Tracheal epithelial cell (primary cell): ENCODE results near the gene ATP2B2. TPM values are rescaled to one million over a fixed set of nuclear protein-coding genes. Genes with fewer than 3 reads are reported as not detected.

Experiments used
- total RNA-seq: library from RNA; depleted of rRNA; stranded (reverse); fragments of >200 nt; gene quantifications from 2 replicates; pipeline ENCODE4 v1.2.1, GENCODE V29; 2014

Gene ATP2B2
- total RNA-seq: under 0.01 TPM in 1 of 2 replicates, not detected in the other

DNA sequence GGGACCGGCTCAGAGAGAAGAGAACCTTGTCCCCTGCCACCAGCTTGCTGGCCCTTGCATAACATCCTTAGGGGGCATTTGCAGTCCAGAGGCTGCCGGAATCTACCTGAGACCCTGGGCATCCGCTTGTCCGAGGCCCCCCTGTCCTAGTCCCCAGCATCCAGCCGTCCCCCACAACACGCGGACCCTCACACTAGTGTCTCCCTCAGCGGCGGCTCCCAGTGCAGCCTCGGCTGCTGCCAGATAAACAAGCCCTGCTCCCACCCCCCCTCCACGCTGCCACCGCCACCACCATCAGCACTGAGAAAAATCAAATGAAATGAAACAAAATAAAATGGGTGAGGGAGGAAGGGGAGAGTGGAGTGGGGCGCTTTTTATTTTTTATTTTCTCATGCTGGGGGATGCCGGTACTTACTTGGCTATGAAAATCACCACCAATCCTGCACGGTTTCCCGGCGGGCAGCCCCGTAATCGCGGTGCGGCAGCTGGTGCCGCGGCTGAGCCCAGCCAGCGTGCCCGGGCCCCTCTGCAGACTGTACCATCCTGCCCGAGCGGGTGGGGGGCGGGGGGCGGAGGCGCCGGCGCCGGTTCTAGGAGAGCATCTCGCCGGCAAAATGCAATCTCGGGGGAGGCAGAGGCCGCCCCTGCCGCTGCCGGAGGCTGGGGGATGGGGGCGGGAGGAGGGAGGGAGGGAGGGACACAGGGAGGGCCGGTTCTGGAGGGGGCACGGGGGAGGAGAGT lies at the start of gene ATP2B2:
ATP2B2 (minus strand) TSS at position 537 of the 741 bp plus-strand sequence. CDS start 56,043 bp downstream, outside the sequence.

GRCh38 chr3:10292505-10293419 lies 212.6 kb downstream of the ATP2B2 start, which contains the start of gene GHRL:
TSS of gene GHRL (minus strand) at chr3:10292947. CDS start at chr3:10290180, 2,767 bp downstream.

Other genes starting within 250 kb of the ATP2B2 start
- not detected in 2 replicates for gene GHRL, start 212.6 kb downstream of the ATP2B2 start, total RNA-seq
- gene SEC13, start 184.5 kb downstream of the ATP2B2 start, total RNA-seq: 117 and 201 TPM in 2 replicates